NB4 (cell line): ENCODE data around the gene ANKRD10.

Source experiments
- DNase-seq: peaks from one replicate; pipeline ENCODE4 v3.0.0; 2010; ENCODE audit warnings: low read depth
- H3K4me3 ChIP-seq: one replicate; pipeline ENCODE4 v1.5.1; 2011; ENCODE audit warnings: mild to moderate bottlenecking, low read depth, low read length, moderate library complexity
- CTCF ChIP-seq: IDR thresholded peaks from one replicate; pipeline ENCODE4 v1.5.1; 2012; ENCODE audit warnings: low read depth, low read length
- MAX ChIP-seq: IDR thresholded peaks from 2 replicates; pipeline ENCODE4 v1.6.1; 2011; ENCODE audit warnings: low read depth, low read length
- MYC ChIP-seq: IDR thresholded peaks from 2 replicates; pipeline ENCODE4 v1.6.1; 2011; ENCODE audit warnings: low read depth, low read length
- POLR2A ChIP-seq: IDR thresholded peaks from 2 replicates; pipeline ENCODE4 v1.6.1; 2011; ENCODE audit warnings: mild to moderate bottlenecking; ENCODE audit not compliant: insufficient read length; ENCODE audit errors: extremely low read depth

Gene ANKRD10

GRCh38 chr13:110831437-110832204 is 83.2 kb downstream of the ANKRD10 start:
- no peak overlapping the region for H3K4me3 ChIP-seq
- TF ChIP-seq MYC (no peak), CTCF (no peak), POLR2A (no peak), MAX (no peak)
- no peak for DNase-seq

- no peak for DNase-seq
- TF ChIP-seq MYC, result no peak
- TF ChIP-seq CTCF, result no peak
- TF ChIP-seq POLR2A, result no peak
- TF ChIP-seq MAX, result no peak
Measured at GRCh38 chr13:110830800-110831371, 84.0 kb downstream of the ANKRD10 start.

DNA sequence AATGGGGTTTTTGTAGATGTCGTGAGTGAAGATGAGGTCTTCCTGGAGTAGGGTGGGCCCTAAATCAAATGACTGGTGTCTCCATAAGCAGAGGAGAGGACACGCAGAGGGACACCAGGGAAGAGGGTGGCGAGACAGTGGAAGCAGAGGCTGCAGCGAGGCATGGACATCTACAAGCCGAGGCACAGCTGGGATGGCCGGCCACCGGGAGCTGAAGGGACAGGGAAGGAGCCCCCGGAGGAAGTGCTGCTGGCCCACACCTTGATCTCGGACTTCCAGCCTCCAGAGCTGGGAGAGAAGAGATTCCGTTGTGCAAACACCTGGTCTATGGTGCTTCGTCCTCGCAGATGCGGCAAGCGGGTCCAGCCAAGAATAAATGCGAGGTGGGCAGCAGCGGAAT is 84.5 kb downstream of the ANKRD10 start:
- DNase-seq, result no peak
- TF ChIP-seq MYC, result no peak
- TF ChIP-seq POLR2A, result no peak
- TF ChIP-seq CTCF, result no peak
- TF ChIP-seq MAX, result no peak
- H3K4me3 ChIP-seq, result no peak overlapping the region

More at GRCh38 chr13:110830800-110831371, 84.0 kb downstream of the ANKRD10 start:
- no peak overlapping the region for H3K4me3 ChIP-seq

- TF ChIP-seq MAX (no peak), MYC (no peak), POLR2A (no peak), CTCF (no peak)
- no peak for DNase-seq
- H3K4me3 ChIP-seq, result no peak overlapping the region
Measured at GRCh38 chr13:110829486-110829885, 85.4 kb downstream of the ANKRD10 start.

GRCh38 chr13:110828705-110829104 is 86.2 kb downstream of the ANKRD10 start:
- DNase-seq, result no peak
- H3K4me3 ChIP-seq, result no peak overlapping the region
- TF ChIP-seq MAX, result no peak
- TF ChIP-seq CTCF, result no peak
- no peak for TF ChIP-seq POLR2A
- TF ChIP-seq MYC, result no peak
